Adrenal gland (tissue), 5 donors: Measurements from ENCODE around the gene POLR1D.

Source experiments
- POLR2A ChIP-seq, 2 donors: fragments of 450-650 bp; IDR thresholded peaks; one replicate each; pipeline ENCODE4 v1.6.1; 2017; ENCODE audit warnings: antibody characterized with exemption in 2 of 2, mild to moderate bottlenecking in 2 of 2, moderate library complexity in 1 of 2
- TF ChIP-seq, protein P1 (sequence below), 6 experiments: fragments of 450-650 bp in 4 of 6; fragments of 200-600 bp in 2 of 6; sonication (generic) in 1 of 6; IDR thresholded peaks; 1 replicate in 5 of 6; 2 replicates in 1 of 6; pipeline versions ENCODE4 v1.5.1 to v1.8.0; 2016 to 2021; ENCODE audit warnings: antibody characterized with exemption in 6 of 6, mild to moderate bottlenecking in 2 of 6, moderate library complexity in 1 of 6
- donor health status: DM: no; HTN: no; CAD: no.

DNA sequence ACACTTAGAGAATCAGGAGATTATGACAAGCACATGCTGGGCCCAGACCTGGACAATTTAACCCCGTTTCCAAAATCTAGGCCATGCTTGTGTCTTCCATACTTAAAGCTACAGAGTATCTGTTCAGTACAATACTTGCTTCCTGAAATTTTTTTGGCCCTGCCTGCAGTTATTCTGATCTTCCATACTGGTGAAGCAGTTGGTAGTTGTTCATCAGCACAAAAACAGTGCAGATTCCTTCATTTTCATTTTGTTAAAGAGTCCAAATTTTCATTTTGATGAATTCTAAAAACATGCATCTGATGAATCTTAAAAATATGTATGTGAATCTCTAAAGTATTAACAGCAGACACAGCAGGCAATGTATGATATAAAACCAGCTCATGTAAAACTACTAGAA, 49.2 kb downstream of the POLR1D start:
- TF ChIP-seq, protein P1, sequence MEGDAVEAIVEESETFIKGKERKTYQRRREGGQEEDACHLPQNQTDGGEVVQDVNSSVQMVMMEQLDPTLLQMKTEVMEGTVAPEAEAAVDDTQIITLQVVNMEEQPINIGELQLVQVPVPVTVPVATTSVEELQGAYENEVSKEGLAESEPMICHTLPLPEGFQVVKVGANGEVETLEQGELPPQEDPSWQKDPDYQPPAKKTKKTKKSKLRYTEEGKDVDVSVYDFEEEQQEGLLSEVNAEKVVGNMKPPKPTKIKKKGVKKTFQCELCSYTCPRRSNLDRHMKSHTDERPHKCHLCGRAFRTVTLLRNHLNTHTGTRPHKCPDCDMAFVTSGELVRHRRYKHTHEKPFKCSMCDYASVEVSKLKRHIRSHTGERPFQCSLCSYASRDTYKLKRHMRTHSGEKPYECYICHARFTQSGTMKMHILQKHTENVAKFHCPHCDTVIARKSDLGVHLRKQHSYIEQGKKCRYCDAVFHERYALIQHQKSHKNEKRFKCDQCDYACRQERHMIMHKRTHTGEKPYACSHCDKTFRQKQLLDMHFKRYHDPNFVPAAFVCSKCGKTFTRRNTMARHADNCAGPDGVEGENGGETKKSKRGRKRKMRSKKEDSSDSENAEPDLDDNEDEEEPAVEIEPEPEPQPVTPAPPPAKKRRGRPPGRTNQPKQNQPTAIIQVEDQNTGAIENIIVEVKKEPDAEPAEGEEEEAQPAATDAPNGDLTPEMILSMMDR (IDR thresholded peaks at IDR 0.05), result no peak
- TF ChIP-seq POLR2A (IDR thresholded peaks at IDR 0.05), result no peak
